ENCODE measurements around the gene SEZ6.

DNA sequence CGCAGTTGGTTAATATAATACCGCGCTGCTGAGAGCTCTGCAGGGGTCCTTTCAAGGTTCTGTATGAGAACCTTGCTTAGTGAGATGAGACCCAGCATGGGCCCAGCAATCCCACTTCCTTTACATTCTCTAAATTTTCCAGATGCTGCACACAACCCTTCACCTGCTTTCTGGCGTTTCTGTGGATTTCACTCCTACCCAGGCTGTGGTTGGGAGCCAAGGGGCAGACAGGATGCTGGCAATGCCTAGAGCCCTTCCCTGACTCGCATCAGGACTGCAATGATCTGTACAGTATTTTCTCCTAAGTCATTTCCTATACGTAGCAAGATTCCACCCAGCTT lies 27.0 kb upstream of the SEZ6 start:
- TF ChIP-seq, protein P1, sequence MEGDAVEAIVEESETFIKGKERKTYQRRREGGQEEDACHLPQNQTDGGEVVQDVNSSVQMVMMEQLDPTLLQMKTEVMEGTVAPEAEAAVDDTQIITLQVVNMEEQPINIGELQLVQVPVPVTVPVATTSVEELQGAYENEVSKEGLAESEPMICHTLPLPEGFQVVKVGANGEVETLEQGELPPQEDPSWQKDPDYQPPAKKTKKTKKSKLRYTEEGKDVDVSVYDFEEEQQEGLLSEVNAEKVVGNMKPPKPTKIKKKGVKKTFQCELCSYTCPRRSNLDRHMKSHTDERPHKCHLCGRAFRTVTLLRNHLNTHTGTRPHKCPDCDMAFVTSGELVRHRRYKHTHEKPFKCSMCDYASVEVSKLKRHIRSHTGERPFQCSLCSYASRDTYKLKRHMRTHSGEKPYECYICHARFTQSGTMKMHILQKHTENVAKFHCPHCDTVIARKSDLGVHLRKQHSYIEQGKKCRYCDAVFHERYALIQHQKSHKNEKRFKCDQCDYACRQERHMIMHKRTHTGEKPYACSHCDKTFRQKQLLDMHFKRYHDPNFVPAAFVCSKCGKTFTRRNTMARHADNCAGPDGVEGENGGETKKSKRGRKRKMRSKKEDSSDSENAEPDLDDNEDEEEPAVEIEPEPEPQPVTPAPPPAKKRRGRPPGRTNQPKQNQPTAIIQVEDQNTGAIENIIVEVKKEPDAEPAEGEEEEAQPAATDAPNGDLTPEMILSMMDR (IDR thresholded peaks at IDR 0.05; ENCODE audit: low read depth, low read length): no peak
- no peak for TF ChIP-seq EZH2phosphoT487 (IDR thresholded peaks at IDR 0.05; ENCODE audit: low read depth)

Measured in OCI-LY3 (cell line).